Karpas-422 (cell line): ENCODE measurements around the gene OXNAD1. TPM values are rescaled to one million over a fixed set of nuclear protein-coding genes. Genes with fewer than 3 reads are reported as not detected.

ENCODE experiments used
- DNase-seq: peaks from one replicate; pipeline ENCODE4 v3.0.0-alpha.2; 2015
- H2AFZ ChIP-seq: fragments of 200-600 bp; sonication (generic); 2 replicates; pipeline ENCODE4 v1.6.1; 2014; ENCODE audit warnings: antibody characterized with exemption, low read length, mixed read lengths
- H3K27ac ChIP-seq: fragments of 200-600 bp; sonication (generic); 2 replicates; pipeline ENCODE4 v1.5.1; 2014; ENCODE audit warnings: mild to moderate bottlenecking, low read length, moderate library complexity
- H3K27me3 ChIP-seq: fragments of 200-600 bp; sonication (generic); 2 replicates; pipeline ENCODE4 v1.6.1; 2014; ENCODE audit warnings: low read length, mixed read lengths
- H3K36me3 ChIP-seq: fragments of 200-600 bp; sonication (generic); 2 replicates; pipeline ENCODE4 v1.6.1; 2014; ENCODE audit warnings: low read length, mixed read lengths; ENCODE audit not compliant: insufficient read depth
- H3K4me1 ChIP-seq: fragments of 200-600 bp; sonication (generic); 2 replicates; pipeline ENCODE4 v1.6.1; 2014; ENCODE audit warnings: mild to moderate bottlenecking, low read length, mixed read lengths
- H3K4me2 ChIP-seq: fragments of 200-600 bp; sonication (generic); 2 replicates; pipeline ENCODE4 v1.6.1; 2014; ENCODE audit warnings: low read length, low read depth, mild to moderate bottlenecking; ENCODE audit not compliant: poor library complexity, severe bottlenecking
- H3K4me3 ChIP-seq: fragments of 200-600 bp; sonication (generic); 2 replicates; pipeline ENCODE4 v1.5.1; 2014; ENCODE audit warnings: mild to moderate bottlenecking, antibody characterized with exemption, low read length, mixed read lengths
- H3K79me2 ChIP-seq: fragments of 200-600 bp; sonication (generic); 2 replicates; pipeline ENCODE4 v1.6.1; 2014; ENCODE audit warnings: mild to moderate bottlenecking, low read length, mixed read lengths
- H3K9ac ChIP-seq: fragments of 200-600 bp; sonication (generic); 2 replicates; pipeline ENCODE4 v1.6.0; 2014; ENCODE audit warnings: low read length
- H3K9me2 ChIP-seq: fragments of 200-600 bp; sonication (generic), shearing (Covaris generic); replicated peaks from 2 replicates; pipeline ENCODE4 v1.6.0; 2014; ENCODE audit warnings: mild to moderate bottlenecking, low read length, moderate library complexity; ENCODE audit not compliant: insufficient read depth
- H3K9me3 ChIP-seq: fragments of 300-700, 200-600 bp; sonication (generic); 2 replicates; pipeline ENCODE4 v1.6.1; 2014; ENCODE audit warnings: low read length, mixed read lengths
- H4K20me1 ChIP-seq: fragments of 200-600 bp; sonication (generic); 2 replicates; pipeline ENCODE4 v1.6.1; 2014; ENCODE audit warnings: mild to moderate bottlenecking, antibody characterized with exemption, low read length, low read depth; ENCODE audit not compliant: insufficient read depth
- total RNA-seq: library from RNA; depleted of rRNA; stranded (reverse); fragments of >200 nt; shearing (Covaris generic); gene quantifications from 2 replicates; pipeline ENCODE4 v1.2.3, GENCODE V29; 2014; ENCODE audit warnings: low replicate concordance

Gene OXNAD1
- total RNA-seq, 1 experiment from 2014 or later, result 30.3 TPM

DNA sequence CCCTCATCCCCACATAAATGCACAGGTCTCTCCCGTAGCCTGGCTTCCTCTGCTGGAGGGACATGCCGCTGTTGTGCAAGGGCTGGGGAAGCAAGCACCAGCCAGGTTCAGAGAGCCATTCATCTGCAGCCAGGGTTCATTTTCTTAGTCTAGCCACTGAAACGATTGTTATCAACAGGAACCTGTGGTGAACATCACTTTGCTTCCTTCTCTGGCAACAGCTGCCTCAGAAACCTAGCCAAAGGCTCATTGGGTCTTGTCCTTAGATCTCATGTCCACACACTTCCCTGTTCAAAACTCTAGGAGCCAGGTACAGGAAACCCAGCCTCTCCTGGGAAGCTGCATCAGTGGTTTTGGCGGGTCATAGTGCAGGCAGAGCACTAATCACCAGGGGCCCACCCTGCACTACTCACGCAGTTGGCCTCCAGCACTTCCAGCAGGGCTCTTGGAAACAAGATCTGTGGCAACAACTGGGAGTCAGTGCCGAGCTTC lies 47.0 kb downstream of the OXNAD1 start:
- peaks cover 28% of the 10 kb centered on the region for H3K4me1 ChIP-seq
- no peaks in the 10 kb centered on the region for H4K20me1 ChIP-seq
- peak overlapping the region; percentile 60 for H3K27ac ChIP-seq
- no peak overlapping the region for H3K4me3 ChIP-seq
- no peak overlapping the region for H2AFZ ChIP-seq
- H3K9me2 ChIP-seq, result no peaks in the 10 kb centered on the region
- H3K36me3 ChIP-seq, result peaks cover 59% of the 10 kb centered on the region
- no peaks in the 10 kb centered on the region for H3K9me3 ChIP-seq
- peaks cover 21% of the 10 kb centered on the region; the same call in 1 of the 2 replicates for H3K79me2 ChIP-seq
- DNase-seq, result no peak
- no peak overlapping the region for H3K4me2 ChIP-seq
- peak overlapping the region; percentile 11; the same call in 1 of the 2 replicates for H3K9ac ChIP-seq
- H3K27me3 ChIP-seq, result no peaks in the 10 kb centered on the region

DNA sequence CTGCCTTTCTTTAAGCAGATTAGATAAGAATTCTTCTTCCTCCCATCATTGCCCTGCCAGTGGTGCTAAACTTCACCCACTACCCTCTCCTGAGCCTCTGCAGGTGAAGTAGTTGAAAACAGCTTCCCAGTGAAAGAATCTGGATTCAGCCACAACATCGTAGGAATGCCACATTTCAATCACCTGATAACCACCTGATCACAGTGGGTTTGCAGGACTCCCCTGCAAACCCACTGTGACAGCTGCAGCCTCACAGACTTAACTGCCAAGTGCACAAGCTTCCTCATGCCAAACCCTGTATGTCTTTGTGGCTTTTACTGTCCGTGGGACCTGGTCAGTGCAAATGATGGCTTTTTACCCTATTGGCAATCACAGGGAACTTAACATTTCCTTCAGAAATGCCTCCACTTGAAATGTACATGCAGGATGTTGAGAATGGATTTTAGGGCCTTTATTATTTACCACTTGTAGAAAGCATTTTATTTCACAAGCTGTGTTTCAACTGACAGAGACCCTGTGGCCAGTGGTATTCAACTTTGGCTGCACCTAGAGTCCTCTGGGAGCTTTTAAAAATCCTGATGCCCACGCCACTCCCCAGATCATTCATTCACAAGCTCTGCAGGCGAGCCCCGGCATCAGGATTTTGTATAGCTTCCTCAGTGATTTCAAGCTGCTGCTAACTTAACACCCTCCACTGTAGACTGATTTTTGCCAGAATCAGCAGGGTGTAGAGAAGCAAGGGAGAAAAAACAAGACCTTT lies 49.1 kb downstream of the OXNAD1 start:
- Histone ChIP-seq H3K9me3 (no peaks in the 10 kb centered on the region), H3K36me3 (peaks cover 62% of the 10 kb centered on the region), H3K4me2 (no peak overlapping the region), H3K9ac (no peak overlapping the region), H4K20me1 (no peaks in the 10 kb centered on the region), H3K79me2 (peaks cover 23% of the 10 kb centered on the region; the same call in 1 of the 2 replicates), H3K27ac (peak overlapping the region; percentile 34; the same call in 1 of the 2 replicates), H3K9me2 (no peaks in the 10 kb centered on the region), H3K27me3 (no peaks in the 10 kb centered on the region), H3K4me1 (peaks cover 28% of the 10 kb centered on the region), H2AFZ (no peak overlapping the region), H3K4me3 (no peak overlapping the region)
- DNase-seq, result no peak

DNA sequence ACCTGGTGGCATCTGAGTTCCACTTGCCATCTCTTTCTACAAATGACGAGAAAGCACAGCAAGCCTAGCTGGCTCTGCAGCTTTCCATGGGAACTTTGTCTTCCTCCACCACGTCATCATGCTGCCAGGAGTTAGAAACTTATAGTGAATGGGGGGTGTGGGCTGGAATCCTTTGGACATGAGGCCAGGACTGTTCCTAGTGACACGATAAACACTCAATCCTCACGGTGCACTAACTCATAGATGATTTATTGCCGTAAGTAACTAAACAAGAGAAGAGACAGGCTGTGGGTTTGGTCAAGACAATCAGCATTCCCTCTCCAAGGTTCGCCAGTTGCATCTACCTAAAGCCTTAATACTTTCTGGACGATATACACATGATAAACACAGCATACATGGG lies 50.6 kb downstream of the OXNAD1 start:
- H3K79me2 ChIP-seq, result peaks cover 28% of the 10 kb centered on the region
- DNase-seq, result no peak
- no peaks in the 10 kb centered on the region for H3K9me3 ChIP-seq
- H3K27me3 ChIP-seq, result no peaks in the 10 kb centered on the region
- H3K9ac ChIP-seq, result no peak overlapping the region
- H3K4me3 ChIP-seq, result no peak overlapping the region
- no peak overlapping the region for H2AFZ ChIP-seq
- H3K4me1 ChIP-seq, result peaks cover 22% of the 10 kb centered on the region
- H3K27ac ChIP-seq, result no peak overlapping the region
- peaks cover 74% of the 10 kb centered on the region for H3K36me3 ChIP-seq
- H3K9me2 ChIP-seq, result no peaks in the 10 kb centered on the region
- no peak overlapping the region for H3K4me2 ChIP-seq
- no peaks in the 10 kb centered on the region for H4K20me1 ChIP-seq

DNA sequence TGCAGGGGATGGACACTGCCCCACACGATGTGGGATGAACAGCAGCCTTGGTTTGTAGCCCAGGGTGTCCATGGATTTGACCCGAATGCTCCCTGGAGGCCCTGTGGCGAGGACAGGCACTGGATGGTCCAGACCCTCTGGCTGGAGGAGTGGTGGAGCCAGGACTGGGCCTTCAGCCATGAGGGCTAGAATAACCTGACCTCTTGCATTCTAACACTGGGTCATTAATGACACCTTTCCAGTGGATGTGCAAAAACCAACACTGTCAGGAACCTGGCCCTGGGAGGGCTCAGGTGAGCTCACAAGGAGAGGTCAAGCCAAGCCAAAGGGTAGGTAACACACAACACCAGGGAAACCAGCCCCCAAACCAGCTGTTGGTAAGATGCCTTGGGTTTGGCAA lies 51.4 kb downstream of the OXNAD1 start:
- H3K79me2 ChIP-seq, result peaks cover 35% of the 10 kb centered on the region
- no peak overlapping the region for H3K27ac ChIP-seq
- peaks cover 22% of the 10 kb centered on the region for H3K4me1 ChIP-seq
- peaks cover 78% of the 10 kb centered on the region for H3K36me3 ChIP-seq
- H3K9me3 ChIP-seq, result no peaks in the 10 kb centered on the region
- no peak for DNase-seq
- no peak overlapping the region for H3K4me2 ChIP-seq
- no peak overlapping the region for H2AFZ ChIP-seq
- no peaks in the 10 kb centered on the region for H3K9me2 ChIP-seq
- H3K27me3 ChIP-seq, result no peaks in the 10 kb centered on the region
- H3K9ac ChIP-seq, result no peak overlapping the region
- no peaks in the 10 kb centered on the region for H4K20me1 ChIP-seq
- no peak overlapping the region for H3K4me3 ChIP-seq

DNA sequence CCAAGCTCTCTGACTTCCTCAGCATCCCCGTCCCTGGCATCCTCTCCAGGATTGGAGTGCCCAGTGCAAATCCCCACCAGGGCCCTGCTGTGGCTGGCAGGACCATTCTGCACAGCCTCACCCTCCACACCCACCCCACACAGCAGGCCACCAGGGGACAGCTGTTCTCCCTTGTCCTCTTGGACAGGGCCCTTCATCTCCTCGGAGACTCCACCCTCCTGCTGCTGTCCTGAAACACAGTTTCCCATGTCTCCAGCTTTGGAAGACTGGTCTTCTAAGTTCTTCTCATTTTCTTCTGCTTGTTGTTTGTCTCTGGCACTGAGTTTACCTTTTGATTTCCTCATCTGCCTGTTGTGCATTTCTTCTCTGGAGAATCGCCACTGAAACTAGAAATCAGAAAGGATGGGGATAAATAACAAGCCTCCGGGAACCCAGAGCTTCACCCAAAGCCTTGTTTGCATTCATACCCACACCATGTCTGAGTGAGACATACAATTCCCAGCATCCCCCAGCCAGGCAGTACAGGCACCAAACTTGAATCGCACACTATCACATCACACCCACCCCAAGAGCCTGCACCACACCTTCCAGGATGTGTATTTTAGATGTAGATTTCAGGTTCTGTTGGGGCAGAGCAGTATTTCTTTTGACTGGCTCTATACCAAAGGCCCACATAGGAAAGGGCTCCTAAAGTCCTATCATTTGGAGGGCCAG lies 52.0 kb downstream of the OXNAD1 start:
- DNase-seq, result no peak
- no peak overlapping the region for H3K4me3 ChIP-seq
- H3K36me3 ChIP-seq, result peaks cover 73% of the 10 kb centered on the region

DNA sequence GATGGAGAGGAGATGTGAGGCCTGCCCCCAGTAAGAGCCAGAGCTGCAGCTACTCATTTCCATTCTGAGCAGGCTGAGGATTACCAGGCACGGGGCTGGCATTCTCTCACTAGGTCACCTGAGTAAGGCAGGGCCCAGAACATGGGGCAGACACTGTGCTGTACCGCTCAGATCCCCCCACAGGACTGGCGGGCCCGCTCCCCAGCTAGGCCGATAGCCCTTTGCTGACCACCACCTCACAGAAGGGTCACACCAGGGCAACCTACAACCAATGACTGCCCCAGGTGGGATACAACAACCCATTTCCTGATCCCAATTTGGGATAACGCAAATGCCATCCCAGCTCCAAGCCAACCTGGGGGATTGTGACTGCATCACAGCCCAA lies 52.5 kb downstream of the OXNAD1 start:
- Histone ChIP-seq H3K9ac (no peak overlapping the region), H3K27me3 (no peaks in the 10 kb centered on the region), H2AFZ (no peak overlapping the region), H3K27ac (no peak overlapping the region), H3K9me3 (no peaks in the 10 kb centered on the region), H3K4me1 (peaks cover 13% of the 10 kb centered on the region), H3K4me3 (no peak overlapping the region), H3K79me2 (peaks cover 32% of the 10 kb centered on the region), H3K9me2 (no peaks in the 10 kb centered on the region), H4K20me1 (no peaks in the 10 kb centered on the region), H3K4me2 (no peak overlapping the region), H3K36me3 (peaks cover 67% of the 10 kb centered on the region)
- no peak for DNase-seq

More for the DNA sequence above, 52.0 kb downstream of the OXNAD1 start:
- Histone ChIP-seq H2AFZ (no peak overlapping the region), H3K27me3 (no peaks in the 10 kb centered on the region), H3K4me1 (peaks cover 18% of the 10 kb centered on the region), H3K9ac (no peak overlapping the region), H3K9me3 (no peaks in the 10 kb centered on the region), H3K27ac (no peak overlapping the region), H3K4me2 (no peak overlapping the region), H3K9me2 (no peaks in the 10 kb centered on the region), H4K20me1 (no peaks in the 10 kb centered on the region), H3K79me2 (peaks cover 32% of the 10 kb centered on the region)

DNA sequence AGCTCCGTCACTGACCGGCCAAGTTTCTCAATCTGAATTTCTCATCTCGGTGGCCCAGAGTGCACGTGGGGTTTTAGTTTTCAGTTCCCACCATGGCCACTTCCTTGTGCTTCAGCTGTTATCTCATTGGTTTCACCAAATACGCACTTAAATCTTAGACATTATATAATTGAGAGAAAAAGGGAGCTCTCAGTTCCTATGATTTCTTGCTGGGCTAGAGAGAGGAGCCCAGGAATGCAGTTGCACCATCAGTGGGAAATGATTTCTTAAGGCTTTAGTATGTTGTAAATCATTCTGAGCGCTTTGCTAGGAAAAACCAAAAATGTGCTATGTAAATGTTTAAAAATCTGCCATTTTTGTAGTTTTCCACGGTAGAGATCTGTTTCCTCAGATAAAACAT lies 53.2 kb downstream of the OXNAD1 start:
- no peak overlapping the region for H3K27ac ChIP-seq
- H4K20me1 ChIP-seq, result no peaks in the 10 kb centered on the region
- no peak overlapping the region for H3K4me3 ChIP-seq
- no peaks in the 10 kb centered on the region for H3K9me2 ChIP-seq
- no peak for DNase-seq
- H3K4me2 ChIP-seq, result no peak overlapping the region
- H3K4me1 ChIP-seq, result peaks cover 11% of the 10 kb centered on the region; the same call in 1 of the 2 replicates
- H3K9ac ChIP-seq, result no peak overlapping the region
- no peak overlapping the region for H2AFZ ChIP-seq
- no peaks in the 10 kb centered on the region for H3K27me3 ChIP-seq
- H3K9me3 ChIP-seq, result no peaks in the 10 kb centered on the region
- peaks cover 32% of the 10 kb centered on the region for H3K79me2 ChIP-seq
- H3K36me3 ChIP-seq, result peaks cover 70% of the 10 kb centered on the region

DNA sequence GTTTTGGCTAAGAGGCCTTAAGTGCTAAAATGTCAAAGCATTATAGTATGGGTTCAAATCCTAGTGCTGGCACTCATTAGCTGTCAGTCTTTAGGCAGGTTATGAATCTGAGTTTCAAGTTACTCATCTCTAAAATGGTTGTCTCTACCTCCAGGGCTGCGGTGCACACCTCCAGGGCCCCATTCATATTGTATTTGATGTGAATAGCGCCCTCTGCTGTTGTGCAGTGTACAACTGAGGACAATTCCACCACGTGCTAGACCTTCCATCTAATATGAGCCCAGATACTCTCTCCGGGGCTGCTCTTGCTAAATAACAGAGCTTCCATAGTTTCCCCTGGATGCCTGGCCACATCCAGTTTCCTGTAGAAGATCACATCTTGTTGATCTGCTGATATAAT lies 54.3 kb downstream of the OXNAD1 start:
- Histone ChIP-seq H3K9me3 (no peaks in the 10 kb centered on the region), H3K27ac (no peak overlapping the region), H3K4me1 (peaks cover 7% of the 10 kb centered on the region; the same call in 1 of the 2 replicates), H4K20me1 (no peaks in the 10 kb centered on the region), H3K9ac (no peak overlapping the region), H2AFZ (no peak overlapping the region), H3K4me3 (no peak overlapping the region), H3K27me3 (no peaks in the 10 kb centered on the region), H3K79me2 (peaks cover 35% of the 10 kb centered on the region), H3K36me3 (peaks cover 65% of the 10 kb centered on the region), H3K9me2 (no peaks in the 10 kb centered on the region), H3K4me2 (no peak overlapping the region)
- peak; percentile 79 for DNase-seq
